ENCODE results near the gene CEP63.

DNA sequence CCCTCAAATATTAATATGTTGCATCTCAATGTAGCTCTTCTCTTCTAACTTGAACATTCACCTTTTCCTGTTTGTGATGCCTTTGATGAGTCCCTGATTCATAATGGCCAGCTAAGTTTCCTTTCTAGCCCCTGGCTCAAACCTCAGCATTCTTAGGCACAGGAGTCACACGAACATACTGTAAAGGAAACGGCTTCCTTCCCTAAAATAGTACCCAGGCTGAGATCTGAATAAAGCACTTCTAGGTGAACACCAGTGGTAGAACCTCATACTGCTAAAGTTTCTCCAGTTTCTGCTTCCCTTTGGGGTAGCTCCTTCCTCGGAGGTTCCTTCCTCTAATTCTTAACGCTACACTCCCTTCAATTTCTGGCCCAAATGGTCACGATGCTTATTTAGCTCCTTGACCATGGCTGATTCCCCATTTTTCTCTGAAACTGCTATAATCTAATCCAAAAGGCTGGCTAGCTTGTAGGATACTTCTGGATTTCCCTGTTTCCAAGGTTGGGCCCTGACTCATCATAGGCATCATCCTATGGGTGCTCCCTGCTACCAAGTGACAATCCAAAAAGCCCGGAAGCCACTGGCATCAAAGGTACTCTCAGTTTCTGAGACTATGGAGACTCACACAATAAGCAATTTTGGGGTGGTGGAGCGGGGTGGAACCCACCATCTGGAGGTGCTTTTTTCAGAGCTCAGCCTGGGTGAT lies 2.5 kb upstream of the CEP63 start:
- TF ChIP-seq CTCF (IDR thresholded peaks at IDR 0.05 in 2 of 3, conservative IDR thresholded peaks at IDR 0.05 in 1 of 3; ENCODE audit: borderline replicate concordance in 1 of 3, insufficient read depth in 1 of 3, low read depth in 2 of 3, low read length in 2 of 3), result no peak
- TF ChIP-seq YY1 (IDR thresholded peaks at IDR 0.05; ENCODE audit: extremely low read depth, insufficient replicate concordance, low read depth, low read length), result no peak
- no peak for TF ChIP-seq SIN3A (IDR thresholded peaks at IDR 0.05; ENCODE audit: low read depth)
- TF ChIP-seq EZH2phosphoT487 (IDR thresholded peaks at IDR 0.05; ENCODE audit: borderline replicate concordance), result no peak
- TF ChIP-seq EZH2 (IDR thresholded peaks at IDR 0.05), result no peak
- no peak for TF ChIP-seq RAD21 (IDR thresholded peaks at IDR 0.05; ENCODE audit: low read depth)
- no peak for TF ChIP-seq ELF1 (IDR thresholded peaks at IDR 0.05; ENCODE audit: borderline replicate concordance, low read depth)
- TF ChIP-seq EGR1 (IDR thresholded peaks at IDR 0.05; ENCODE audit: low read depth), result no peak
- no peak for TF ChIP-seq TCF7L2 (IDR thresholded peaks at IDR 0.05; ENCODE audit: borderline replicate concordance, extremely low read depth, insufficient read depth, insufficient read length)
- TF ChIP-seq, protein P1, sequence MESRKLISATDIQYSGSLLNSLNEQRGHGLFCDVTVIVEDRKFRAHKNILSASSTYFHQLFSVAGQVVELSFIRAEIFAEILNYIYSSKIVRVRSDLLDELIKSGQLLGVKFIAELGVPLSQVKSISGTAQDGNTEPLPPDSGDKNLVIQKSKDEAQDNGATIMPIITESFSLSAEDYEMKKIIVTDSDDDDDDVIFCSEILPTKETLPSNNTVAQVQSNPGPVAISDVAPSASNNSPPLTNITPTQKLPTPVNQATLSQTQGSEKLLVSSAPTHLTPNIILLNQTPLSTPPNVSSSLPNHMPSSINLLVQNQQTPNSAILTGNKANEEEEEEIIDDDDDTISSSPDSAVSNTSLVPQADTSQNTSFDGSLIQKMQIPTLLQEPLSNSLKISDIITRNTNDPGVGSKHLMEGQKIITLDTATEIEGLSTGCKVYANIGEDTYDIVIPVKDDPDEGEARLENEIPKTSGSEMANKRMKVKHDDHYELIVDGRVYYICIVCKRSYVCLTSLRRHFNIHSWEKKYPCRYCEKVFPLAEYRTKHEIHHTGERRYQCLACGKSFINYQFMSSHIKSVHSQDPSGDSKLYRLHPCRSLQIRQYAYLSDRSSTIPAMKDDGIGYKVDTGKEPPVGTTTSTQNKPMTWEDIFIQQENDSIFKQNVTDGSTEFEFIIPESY (IDR thresholded peaks at IDR 0.05; ENCODE audit: extremely low read depth, insufficient replicate concordance, low read length), result no peak
- no peak for TF ChIP-seq REST (IDR thresholded peaks at IDR 0.05; ENCODE audit: low read depth)
- TF ChIP-seq CEBPB (IDR thresholded peaks at IDR 0.05; ENCODE audit: low read depth), result no peak
- TF ChIP-seq POLR2A (IDR thresholded peaks at IDR 0.05; ENCODE audit: borderline replicate concordance, extremely low read depth, insufficient read depth, insufficient read length), result no peak
- TF ChIP-seq JUND (IDR thresholded peaks at IDR 0.05), result no peak

All from HCT116 (cell line).